HEK293 (cell line): ENCODE measurements around the gene BRCA1.

Experiments used
- EGR2 ChIP-seq: fragments of 450-650 bp; formaldehyde crosslinking; IDR thresholded peaks from 2 replicates; pipeline ENCODE4 v1.5.1; 2016; ENCODE audit warnings: low read depth, missing biosample characterization, missing genetic modification characterization
- GLIS2 ChIP-seq: fragments of 450-650 bp; formaldehyde crosslinking; IDR thresholded peaks from 2 replicates; pipeline ENCODE4 v1.5.1; 2016; ENCODE audit warnings: missing biosample characterization, missing genetic modification characterization
- OSR2 ChIP-seq: fragments of 450-650 bp; formaldehyde crosslinking; IDR thresholded peaks from 2 replicates; pipeline ENCODE4 v1.5.1; 2016; ENCODE audit warnings: missing biosample characterization, missing genetic modification characterization
- PRDM1 ChIP-seq: fragments of 450-650 bp; formaldehyde crosslinking; IDR thresholded peaks from 2 replicates; pipeline ENCODE4; 2016; ENCODE audit warnings: missing biosample characterization, missing genetic modification characterization
- SP3 ChIP-seq: fragments of 450-650 bp; formaldehyde crosslinking; IDR thresholded peaks from 2 replicates; pipeline ENCODE4 v1.5.1; 2016; ENCODE audit warnings: missing biosample characterization, missing genetic modification characterization
- SP7 ChIP-seq: fragments of 450-650 bp; formaldehyde crosslinking; IDR thresholded peaks from 2 replicates; pipeline ENCODE4 v1.5.1; 2016; ENCODE audit warnings: missing biosample characterization, missing genetic modification characterization
- ZBTB10 ChIP-seq: fragments of 450-650 bp; formaldehyde crosslinking; IDR thresholded peaks from 2 replicates; pipeline ENCODE4 v1.5.1; 2016; ENCODE audit warnings: missing biosample characterization, missing genetic modification characterization
- ZFP37 ChIP-seq: fragments of 450-650 bp; formaldehyde crosslinking; IDR thresholded peaks from 2 replicates; pipeline ENCODE4 v1.5.1; 2016; ENCODE audit warnings: missing biosample characterization, missing genetic modification characterization
- ZNF169 ChIP-seq: fragments of 450-650 bp; formaldehyde crosslinking; IDR thresholded peaks from 2 replicates; pipeline ENCODE4 v1.5.1; 2016; ENCODE audit warnings: missing biosample characterization, missing genetic modification characterization
- ZNF23 ChIP-seq: fragments of 450-650 bp; formaldehyde crosslinking; IDR thresholded peaks from 2 replicates; pipeline ENCODE4 v1.5.1; 2016; ENCODE audit warnings: missing biosample characterization, missing genetic modification characterization, borderline replicate concordance
- ZNF266 ChIP-seq: fragments of 450-650 bp; formaldehyde crosslinking; IDR thresholded peaks from 2 replicates; pipeline ENCODE4 v1.5.1; 2016; ENCODE audit warnings: missing biosample characterization, missing genetic modification characterization, low read depth
- ZNF274 ChIP-seq, 2 experiments: fragments of 200-500 bp in 1 of 2; fragments of 450-650 bp in 1 of 2; sonication (Bioruptor generic) in 1 of 2; formaldehyde crosslinking in 1 of 2; IDR thresholded peaks; 2 replicates each; pipeline versions ENCODE4 v1.5.1 to v1.6.1; 2014 to 2016; ENCODE audit warnings: borderline replicate concordance in 1 of 2, inconsistent platforms in 1 of 2, low read length in 1 of 2, missing biosample characterization in 1 of 2, missing genetic modification characterization in 1 of 2
- ZNF341 ChIP-seq: fragments of 450-650 bp; formaldehyde crosslinking; IDR thresholded peaks from 2 replicates; pipeline ENCODE4; 2016; ENCODE audit warnings: low read depth, missing biosample characterization, missing genetic modification characterization
- ZNF350 ChIP-seq: fragments of 450-650 bp; formaldehyde crosslinking; IDR thresholded peaks from 2 replicates; pipeline ENCODE4 v1.5.0; 2017; ENCODE audit warnings: missing biosample characterization, mild to moderate bottlenecking, missing genetic modification characterization
- ZNF354C ChIP-seq: fragments of 450-650 bp; formaldehyde crosslinking; IDR thresholded peaks from 2 replicates; pipeline ENCODE4 v1.5.1; 2016; ENCODE audit warnings: missing biosample characterization, missing genetic modification characterization, low read depth, borderline replicate concordance
- ZNF394 ChIP-seq: fragments of 450-650 bp; formaldehyde crosslinking; IDR thresholded peaks from 2 replicates; pipeline ENCODE4 v1.5.1; 2016; ENCODE audit warnings: missing biosample characterization, missing genetic modification characterization, mild to moderate bottlenecking, moderate library complexity, borderline replicate concordance
- ZNF433 ChIP-seq: fragments of 450-650 bp; formaldehyde crosslinking; IDR thresholded peaks from 2 replicates; pipeline ENCODE4 v1.5.1; 2016; ENCODE audit warnings: missing biosample characterization, missing genetic modification characterization, low read depth
- ZNF513 ChIP-seq: fragments of 450-650 bp; IDR thresholded peaks from 2 replicates; pipeline ENCODE4 v1.5.1; 2018; ENCODE audit warnings: missing biosample characterization, missing genetic modification characterization
- ZNF549 ChIP-seq: fragments of 450-650 bp; IDR thresholded peaks from 2 replicates; pipeline ENCODE4 v1.5.1; 2018; ENCODE audit warnings: missing biosample characterization, missing genetic modification characterization, mild to moderate bottlenecking, inconsistent platforms, moderate library complexity
- ZNF585B ChIP-seq: fragments of 450-650 bp; formaldehyde crosslinking; IDR thresholded peaks from 2 replicates; pipeline ENCODE4 v1.5.1; 2016; ENCODE audit warnings: missing biosample characterization, missing genetic modification characterization
- ZNF596 ChIP-seq: fragments of 450-650 bp; IDR thresholded peaks from 2 replicates; pipeline ENCODE4 v1.5.0; 2018; ENCODE audit warnings: missing biosample characterization, mild to moderate bottlenecking, missing genetic modification characterization, moderate library complexity
- ZNF600 ChIP-seq: fragments of 450-650 bp; formaldehyde crosslinking; IDR thresholded peaks from 2 replicates; pipeline ENCODE4 v1.5.1; 2016; ENCODE audit warnings: missing biosample characterization, missing genetic modification characterization
- ZNF623 ChIP-seq: fragments of 450-650 bp; formaldehyde crosslinking; IDR thresholded peaks from 2 replicates; pipeline ENCODE4 v1.5.1; 2016; ENCODE audit warnings: missing biosample characterization, missing genetic modification characterization
- ZNF626 ChIP-seq: fragments of 450-650 bp; sonication (Bioruptor Pico); formaldehyde crosslinking; IDR thresholded peaks from 2 replicates; pipeline ENCODE4 v1.5.1; 2018; ENCODE audit warnings: missing biosample characterization, missing genetic modification characterization, inconsistent platforms
- ZNF670 ChIP-seq: fragments of 450-650 bp; formaldehyde crosslinking; IDR thresholded peaks from 2 replicates; pipeline ENCODE4 v1.5.1; 2016; ENCODE audit warnings: missing biosample characterization, missing genetic modification characterization, low read depth
- ZNF701 ChIP-seq: fragments of 450-650 bp; formaldehyde crosslinking; IDR thresholded peaks from 2 replicates; pipeline ENCODE4 v1.5.1; 2016; ENCODE audit warnings: missing biosample characterization, missing genetic modification characterization
- ZNF776 ChIP-seq: fragments of 450-650 bp; formaldehyde crosslinking; IDR thresholded peaks from 2 replicates; pipeline ENCODE4 v1.5.0; 2017; ENCODE audit warnings: missing biosample characterization, missing genetic modification characterization, borderline replicate concordance
- ZNF792 ChIP-seq: fragments of 450-650 bp; formaldehyde crosslinking; IDR thresholded peaks from 2 replicates; pipeline ENCODE4 v1.5.1; 2016; ENCODE audit warnings: missing biosample characterization, missing genetic modification characterization
- TF ChIP-seq, protein P1 (sequence below): fragments of 450-650 bp; IDR thresholded peaks from 2 replicates; pipeline ENCODE4 v1.5.1; 2018; ENCODE audit warnings: missing biosample characterization, mild to moderate bottlenecking, missing genetic modification characterization
- TF ChIP-seq, protein P2 (sequence below): fragments of 450-650 bp; formaldehyde crosslinking; IDR thresholded peaks from 2 replicates; pipeline ENCODE4 v1.5.1; 2016; ENCODE audit warnings: missing biosample characterization, missing genetic modification characterization
- TF ChIP-seq, protein P3 (sequence below): sonication (generic); formaldehyde crosslinking; IDR thresholded peaks from 2 replicates; pipeline ENCODE4 v1.8.1; 2022; ENCODE audit warnings: mild to moderate bottlenecking, moderate library complexity, missing genetic modification reagents

Gene BRCA1

DNA sequence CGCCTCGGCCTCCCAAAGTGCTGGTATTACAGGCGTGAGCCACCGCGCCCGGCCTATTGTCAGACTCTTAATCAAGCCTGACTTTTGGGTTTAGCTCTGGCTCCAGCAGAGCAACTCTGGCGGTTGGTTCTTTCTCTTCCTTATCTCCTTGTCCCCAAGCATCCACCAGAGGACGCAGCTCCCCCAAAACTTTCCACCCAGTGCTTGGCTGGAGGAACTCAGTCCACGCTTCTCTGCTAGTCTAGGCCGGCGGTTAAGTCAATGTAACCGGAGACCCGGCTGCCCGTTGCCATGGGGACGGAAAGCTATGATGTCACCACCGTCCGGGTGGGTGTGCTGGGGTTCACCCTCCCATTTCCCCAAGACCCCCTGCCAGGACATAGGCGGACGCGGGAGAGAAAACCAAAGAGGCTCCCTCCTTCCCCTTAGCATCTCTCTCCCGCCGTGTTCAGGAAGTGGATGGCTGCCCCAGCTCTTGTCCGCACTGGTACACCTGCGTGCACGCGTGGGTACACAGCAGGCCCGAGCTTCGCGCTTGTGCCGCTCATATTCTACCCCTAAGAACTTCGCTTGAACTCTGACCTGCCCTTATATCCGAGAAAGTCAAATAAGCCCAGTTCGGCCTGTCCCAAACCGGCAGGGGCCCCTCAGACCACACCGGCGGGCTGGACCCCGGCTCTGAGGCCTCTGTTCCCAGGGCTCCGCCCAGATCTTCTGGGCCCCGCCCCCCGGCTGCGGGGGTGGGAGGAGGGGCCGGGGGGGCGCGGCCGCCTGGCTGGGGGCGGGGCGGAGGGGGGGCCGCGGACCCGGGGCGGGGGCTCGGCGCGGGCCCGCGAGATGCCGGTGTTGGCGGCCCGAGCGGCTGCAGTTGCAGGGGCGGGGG lies 100.5 kb downstream of the BRCA1 start, which contains the start of gene RND2 (continued):
- TF ChIP-seq, protein P1, sequence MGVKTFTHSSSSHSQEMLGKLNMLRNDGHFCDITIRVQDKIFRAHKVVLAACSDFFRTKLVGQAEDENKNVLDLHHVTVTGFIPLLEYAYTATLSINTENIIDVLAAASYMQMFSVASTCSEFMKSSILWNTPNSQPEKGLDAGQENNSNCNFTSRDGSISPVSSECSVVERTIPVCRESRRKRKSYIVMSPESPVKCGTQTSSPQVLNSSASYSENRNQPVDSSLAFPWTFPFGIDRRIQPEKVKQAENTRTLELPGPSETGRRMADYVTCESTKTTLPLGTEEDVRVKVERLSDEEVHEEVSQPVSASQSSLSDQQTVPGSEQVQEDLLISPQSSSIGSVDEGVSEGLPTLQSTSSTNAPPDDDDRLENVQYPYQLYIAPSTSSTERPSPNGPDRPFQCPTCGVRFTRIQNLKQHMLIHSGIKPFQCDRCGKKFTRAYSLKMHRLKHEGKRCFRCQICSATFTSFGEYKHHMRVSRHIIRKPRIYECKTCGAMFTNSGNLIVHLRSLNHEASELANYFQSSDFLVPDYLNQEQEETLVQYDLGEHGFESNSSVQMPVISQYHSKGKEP = no peak
- peak; percentile 67; the same call in 1 of the 2 replicates for TF ChIP-seq ZFP37 (tag by site-specific recombination)
- no peak for TF ChIP-seq ZNF670
- TF ChIP-seq ZNF274 (IDR thresholded peaks at IDR 0.05; ENCODE audit: low read length) = no peak
- no peak for TF ChIP-seq ZNF274 (tag by site-specific recombination; IDR thresholded peaks at IDR 0.05; ENCODE audit: borderline replicate concordance)
- no peak for TF ChIP-seq ZNF433 (tag by site-specific recombination)
- TF ChIP-seq ZNF600 (tag by site-specific recombination) = no peak; the same call in 1 of the 2 replicates
- no peak for TF ChIP-seq ZNF623 (tag by site-specific recombination)
- TF ChIP-seq ZNF626 (tag by site-specific recombination) = no peak
- peak; percentile 85 for TF ChIP-seq SP3 (tag by site-specific recombination)
- peak; percentile 39; the same call in 1 of the 2 replicates for TF ChIP-seq EGR2 (tag by site-specific recombination)
- TF ChIP-seq ZNF354C (tag by site-specific recombination) = no peak
- no peak for TF ChIP-seq OSR2
- TF ChIP-seq ZNF585B (tag by site-specific recombination) = no peak
- no peak for TF ChIP-seq ZNF169 (tag by site-specific recombination)
- peak; percentile 75; the same call in 1 of the 2 replicates for TF ChIP-seq ZBTB10 (tag by site-specific recombination)
- no peak for TF ChIP-seq ZNF23
- TF ChIP-seq GLIS2 (tag by site-specific recombination) = peak; percentile 99
- no peak for TF ChIP-seq ZNF549 (tag by site-specific recombination)
- no peak for TF ChIP-seq ZNF701 (tag by site-specific recombination)
- peak; percentile 76 for TF ChIP-seq ZNF341 (tag by site-specific recombination)
- TF ChIP-seq, protein P2, sequence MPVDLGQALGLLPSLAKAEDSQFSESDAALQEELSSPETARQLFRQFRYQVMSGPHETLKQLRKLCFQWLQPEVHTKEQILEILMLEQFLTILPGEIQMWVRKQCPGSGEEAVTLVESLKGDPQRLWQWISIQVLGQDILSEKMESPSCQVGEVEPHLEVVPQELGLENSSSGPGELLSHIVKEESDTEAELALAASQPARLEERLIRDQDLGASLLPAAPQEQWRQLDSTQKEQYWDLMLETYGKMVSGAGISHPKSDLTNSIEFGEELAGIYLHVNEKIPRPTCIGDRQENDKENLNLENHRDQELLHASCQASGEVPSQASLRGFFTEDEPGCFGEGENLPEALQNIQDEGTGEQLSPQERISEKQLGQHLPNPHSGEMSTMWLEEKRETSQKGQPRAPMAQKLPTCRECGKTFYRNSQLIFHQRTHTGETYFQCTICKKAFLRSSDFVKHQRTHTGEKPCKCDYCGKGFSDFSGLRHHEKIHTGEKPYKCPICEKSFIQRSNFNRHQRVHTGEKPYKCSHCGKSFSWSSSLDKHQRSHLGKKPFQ (tag by site-specific recombination) = peak; percentile 41; the same call in 1 of the 2 replicates
- 0 out of 2 replicates have a peak, but pooled peaks have one; percentile 29 for TF ChIP-seq ZNF513 (tag by site-specific recombination)
- no peak for TF ChIP-seq ZNF350 (tag by site-specific recombination)
- TF ChIP-seq ZNF792 (tag by site-specific recombination) = no peak
- TF ChIP-seq SP7 (tag by site-specific recombination) = peak; percentile 80
- TF ChIP-seq ZNF394 (tag by site-specific recombination) = peak; percentile 73
- TF ChIP-seq ZNF776 (tag by site-specific recombination) = no peak
- TF ChIP-seq ZNF596 = no peak
- no peak for TF ChIP-seq ZNF266 (tag by site-specific recombination)
- no peak for TF ChIP-seq PRDM1 (tag by site-specific recombination)
- TF ChIP-seq, protein P3, sequence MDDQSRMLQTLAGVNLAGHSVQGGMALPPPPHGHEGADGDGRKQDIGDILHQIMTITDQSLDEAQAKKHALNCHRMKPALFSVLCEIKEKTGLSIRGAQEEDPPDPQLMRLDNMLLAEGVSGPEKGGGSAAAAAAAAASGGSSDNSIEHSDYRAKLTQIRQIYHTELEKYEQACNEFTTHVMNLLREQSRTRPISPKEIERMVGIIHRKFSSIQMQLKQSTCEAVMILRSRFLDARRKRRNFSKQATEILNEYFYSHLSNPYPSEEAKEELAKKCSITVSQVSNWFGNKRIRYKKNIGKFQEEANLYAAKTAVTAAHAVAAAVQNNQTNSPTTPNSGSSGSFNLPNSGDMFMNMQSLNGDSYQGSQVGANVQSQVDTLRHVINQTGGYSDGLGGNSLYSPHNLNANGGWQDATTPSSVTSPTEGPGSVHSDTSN (CRISPR knock-in tag) = 0 out of 2 replicates have a peak, but pooled peaks have one; percentile 35
